HEK293 (cell line): ENCODE data around the gene PICALM.
A peak's percentile ranks its signal among the peaks of the same experiment; 100 is the strongest.

Experiments used
- CTCF ChIA-PET: fragments of 350-600 bp; formaldehyde crosslinking; extraction: SDS; loops from one replicate; lab custom pipeline; 2021; ENCODE audit warnings: antibody characterized with exemption; lab: Yijun Ruan, JAX
- POLR2A ChIA-PET: fragments of 300-600 bp; formaldehyde crosslinking; extraction: SDS; loops from one replicate; lab custom pipeline; 2020; ENCODE audit warnings: antibody characterized with exemption, inconsistent platforms; lab: Yijun Ruan, JAX
- H3K27ac ChIP-seq: fragments of 200-500 bp; sonication (Bioruptor generic); 2 replicates; pipeline ENCODE4 v1.5.1; 2014; ENCODE audit warnings: low read depth, low read length, control low read depth, inconsistent platforms; ENCODE audit errors: extremely low read depth
- H3K36me3 ChIP-seq, 2 experiments: fragments of 200-500 bp in 1 of 2; sonication (Bioruptor generic) in 1 of 2; 1 replicate in 1 of 2; 2 replicates in 1 of 2; pipeline ENCODE4 v1.5.1; 2014 to 2017; ENCODE audit warnings: inconsistent platforms in 2 of 2, low read length in 2 of 2; ENCODE audit not compliant: control insufficient read depth in 2 of 2, insufficient read depth in 1 of 2
- H3K4me1 ChIP-seq: fragments of 200-500 bp; sonication (Bioruptor generic); 2 replicates; pipeline ENCODE4 v1.5.1; 2014; ENCODE audit warnings: mild to moderate bottlenecking, low read length, inconsistent platforms; ENCODE audit not compliant: control insufficient read depth, insufficient read depth
- H3K4me3 ChIP-seq: 2 replicates; pipeline ENCODE4 v1.5.1; 2011; ENCODE audit warnings: low read depth, mild to moderate bottlenecking, control low read depth, low read length, moderate library complexity
- H3K9me3 ChIP-seq: fragments of 200-500 bp; sonication (Bioruptor generic); 2 replicates; pipeline ENCODE4 v1.5.1; 2014; ENCODE audit warnings: low read depth, low read length, inconsistent platforms; ENCODE audit not compliant: control insufficient read depth, insufficient read depth
- BCL11B ChIP-seq: fragments of 450-650 bp; formaldehyde crosslinking; IDR thresholded peaks from 2 replicates; pipeline ENCODE4 v1.5.1; 2016; ENCODE audit warnings: low read depth, missing biosample characterization, missing genetic modification characterization
- GLIS1 ChIP-seq: fragments of 450-650 bp; formaldehyde crosslinking; IDR thresholded peaks from 2 replicates; pipeline ENCODE4 v1.5.1; 2016; ENCODE audit warnings: missing biosample characterization, missing genetic modification characterization
- KLF16 ChIP-seq: fragments of 450-650 bp; formaldehyde crosslinking; IDR thresholded peaks from 2 replicates; pipeline ENCODE4 v1.5.1; 2017; ENCODE audit warnings: missing biosample characterization, missing genetic modification characterization
- SP2 ChIP-seq: fragments of 450-650 bp; formaldehyde crosslinking; IDR thresholded peaks from 2 replicates; pipeline ENCODE4 v1.5.1; 2016; ENCODE audit warnings: missing biosample characterization, missing genetic modification characterization
- TCF7L2 ChIP-seq: IDR thresholded peaks from 2 replicates; pipeline ENCODE4 v1.6.1; 2011; ENCODE audit warnings: low read depth, mild to moderate bottlenecking, inconsistent platforms, low read length, moderate library complexity, borderline replicate concordance
- ZBTB1 ChIP-seq: fragments of 450-650 bp; formaldehyde crosslinking; IDR thresholded peaks from 2 replicates; pipeline ENCODE4 v1.5.1; 2016; ENCODE audit warnings: missing biosample characterization, missing genetic modification characterization
- ZNF114 ChIP-seq: fragments of 450-650 bp; formaldehyde crosslinking; IDR thresholded peaks from 2 replicates; pipeline ENCODE4 v1.5.0; 2017; ENCODE audit warnings: missing biosample characterization, missing genetic modification characterization
- ZNF132 ChIP-seq: fragments of 450-650 bp; formaldehyde crosslinking; IDR thresholded peaks from 2 replicates; pipeline ENCODE4 v1.5.1; 2017; ENCODE audit warnings: missing biosample characterization, missing genetic modification characterization, borderline replicate concordance
- ZNF146 ChIP-seq: fragments of 450-650 bp; formaldehyde crosslinking; IDR thresholded peaks from 2 replicates; pipeline ENCODE4 v1.5.1; 2016; ENCODE audit warnings: missing biosample characterization, missing genetic modification characterization
- ZNF155 ChIP-seq: fragments of 450-650 bp; formaldehyde crosslinking; IDR thresholded peaks from 2 replicates; pipeline ENCODE4 v1.5.1; 2016; ENCODE audit warnings: missing biosample characterization, missing genetic modification characterization
- ZNF211 ChIP-seq: fragments of 450-650 bp; formaldehyde crosslinking; IDR thresholded peaks from 2 replicates; pipeline ENCODE4 v1.5.1; 2016; ENCODE audit warnings: low read depth, missing biosample characterization, missing genetic modification characterization
- ZNF214 ChIP-seq: fragments of 450-650 bp; formaldehyde crosslinking; IDR thresholded peaks from 2 replicates; pipeline ENCODE4 v1.5.1; 2017; ENCODE audit warnings: missing biosample characterization, mild to moderate bottlenecking, missing genetic modification characterization, borderline replicate concordance
- ZNF24 ChIP-seq: fragments of 450-650 bp; formaldehyde crosslinking; IDR thresholded peaks from 2 replicates; pipeline ENCODE4 v1.5.1; 2016; ENCODE audit warnings: missing biosample characterization, missing genetic modification characterization
- ZNF366 ChIP-seq: fragments of 450-650 bp; formaldehyde crosslinking; conservative IDR thresholded peaks from 2 replicates; pipeline ENCODE4 v1.5.1; 2016; ENCODE audit warnings: missing biosample characterization, missing genetic modification characterization
- ZNF561 ChIP-seq: fragments of 450-650 bp; IDR thresholded peaks from 2 replicates; pipeline ENCODE4 v1.5.1; 2018; ENCODE audit warnings: missing biosample characterization, missing genetic modification characterization, borderline replicate concordance
- ZNF596 ChIP-seq: fragments of 450-650 bp; IDR thresholded peaks from 2 replicates; pipeline ENCODE4 v1.5.0; 2018; ENCODE audit warnings: missing biosample characterization, mild to moderate bottlenecking, missing genetic modification characterization, moderate library complexity
- ZNF629 ChIP-seq: fragments of 450-650 bp; formaldehyde crosslinking; IDR thresholded peaks from 2 replicates; pipeline ENCODE4 v1.5.1; 2017; ENCODE audit warnings: missing biosample characterization, missing genetic modification characterization
- ZNF670 ChIP-seq: fragments of 450-650 bp; formaldehyde crosslinking; IDR thresholded peaks from 2 replicates; pipeline ENCODE4 v1.5.1; 2016; ENCODE audit warnings: missing biosample characterization, missing genetic modification characterization, low read depth
- ZNF777 ChIP-seq: fragments of 450-650 bp; formaldehyde crosslinking; IDR thresholded peaks from 2 replicates; pipeline ENCODE4 v1.5.1; 2017; ENCODE audit warnings: missing biosample characterization, missing genetic modification characterization, borderline replicate concordance
- ZSCAN4 ChIP-seq: fragments of 450-650 bp; formaldehyde crosslinking; IDR thresholded peaks from 2 replicates; pipeline ENCODE4 v1.5.1; 2017; ENCODE audit warnings: missing biosample characterization, missing genetic modification characterization
- ZSCAN5A ChIP-seq: fragments of 450-650 bp; formaldehyde crosslinking; IDR thresholded peaks from 2 replicates; pipeline ENCODE4 v1.5.1; 2016; ENCODE audit warnings: missing biosample characterization, missing genetic modification characterization
- TF ChIP-seq, protein P1 (sequence below): fragments of 450-650 bp; formaldehyde crosslinking; IDR thresholded peaks from 2 replicates; pipeline ENCODE4 v1.5.1; 2016; ENCODE audit warnings: missing biosample characterization, missing genetic modification characterization
- TF ChIP-seq, protein P2 (sequence below): fragments of 450-650 bp; formaldehyde crosslinking; IDR thresholded peaks from 2 replicates; pipeline ENCODE4 v1.5.1; 2017; ENCODE audit warnings: missing biosample characterization, missing genetic modification characterization
- TF ChIP-seq, protein P3 (sequence below): fragments of 450-650 bp; formaldehyde crosslinking; IDR thresholded peaks from 2 replicates; pipeline ENCODE4 v1.5.1; 2017; ENCODE audit warnings: missing biosample characterization, missing genetic modification characterization
- TF ChIP-seq, protein P4 (sequence below): fragments of 450-650 bp; formaldehyde crosslinking; IDR thresholded peaks from 2 replicates; pipeline ENCODE4 v1.5.1; 2016; ENCODE audit warnings: missing biosample characterization, missing genetic modification characterization
- TF ChIP-seq, protein P5 (sequence below): fragments of 450-650 bp; formaldehyde crosslinking; IDR thresholded peaks from 2 replicates; pipeline ENCODE4 v1.5.1; 2016; ENCODE audit warnings: missing biosample characterization, missing genetic modification characterization

The PICALM gene

GRCh38 chr11:85961930-85962363 lies 106.9 kb downstream of the PICALM start:
- ChIA-PET POLR2A (no interaction called here), CTCF (interaction anchor here (1.0 to 1.1 kb wide), 2 partner anchors 16 to 257 kb away, joined by 3 to 4 read pairs; no protein-coding TSS in a partner anchor)
- Histone ChIP-seq H3K4me3 (no peak overlapping the region), H3K9me3 (no peaks in the 10 kb centered on the region), H3K27ac (no peak overlapping the region), H3K36me3 (peaks cover 0 to 23% of the 10 kb centered on the region in 2 experiments; a peak in 1 of 3 replicates), H3K4me1 (peaks cover 2% of the 10 kb centered on the region; the same call in 1 of the 2 replicates)
- TF ChIP-seq ZNF596 (tag by site-specific recombination) (no peak), ZNF214 (no peak), ZNF366 (tag by site-specific recombination) (0 out of 2 replicates have a peak, but pooled peaks have one; percentile 13), ZNF114 (tag by site-specific recombination) (no peak), ZNF24 (no peak), ZNF777 (tag by site-specific recombination) (no peak), ZNF155 (tag by site-specific recombination) (no peak), KLF16 (tag by site-specific recombination) (no peak), ZNF629 (tag by site-specific recombination) (no peak), ZNF146 (tag by site-specific recombination) (no peak), GLIS1 (no peak), ZSCAN4 (tag by site-specific recombination) (no peak), ZBTB1 (tag by site-specific recombination) (no peak), ZNF132 (no peak), ZSCAN5A (tag by site-specific recombination) (no peak), BCL11B (tag by site-specific recombination) (no peak), TCF7L2 (no peak), ZNF211 (tag by site-specific recombination) (no peak), ZNF670 (tag by site-specific recombination) (no peak), ZNF561 (no peak), SP2 (tag by site-specific recombination) (no peak)
- TF ChIP-seq, protein P1, sequence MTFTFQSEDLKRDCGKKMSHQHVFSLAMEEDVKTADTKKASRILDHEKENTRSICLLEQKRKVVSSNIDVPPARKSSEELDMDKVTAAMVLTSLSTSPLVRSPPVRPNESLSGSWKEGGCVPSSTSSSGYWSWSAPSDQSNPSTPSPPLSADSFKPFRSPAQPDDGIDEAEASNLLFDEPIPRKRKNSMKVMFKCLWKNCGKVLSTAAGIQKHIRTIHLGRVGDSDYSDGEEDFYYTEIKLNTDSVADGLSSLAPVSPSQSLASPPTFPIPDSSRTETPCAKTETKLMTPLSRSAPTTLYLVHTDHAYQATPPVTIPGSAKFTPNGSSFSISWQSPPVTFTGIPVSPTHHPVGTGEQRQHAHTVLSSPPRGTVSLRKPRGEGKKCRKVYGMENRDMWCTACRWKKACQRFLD (tag by site-specific recombination) = no peak
- TF ChIP-seq, protein P2, sequence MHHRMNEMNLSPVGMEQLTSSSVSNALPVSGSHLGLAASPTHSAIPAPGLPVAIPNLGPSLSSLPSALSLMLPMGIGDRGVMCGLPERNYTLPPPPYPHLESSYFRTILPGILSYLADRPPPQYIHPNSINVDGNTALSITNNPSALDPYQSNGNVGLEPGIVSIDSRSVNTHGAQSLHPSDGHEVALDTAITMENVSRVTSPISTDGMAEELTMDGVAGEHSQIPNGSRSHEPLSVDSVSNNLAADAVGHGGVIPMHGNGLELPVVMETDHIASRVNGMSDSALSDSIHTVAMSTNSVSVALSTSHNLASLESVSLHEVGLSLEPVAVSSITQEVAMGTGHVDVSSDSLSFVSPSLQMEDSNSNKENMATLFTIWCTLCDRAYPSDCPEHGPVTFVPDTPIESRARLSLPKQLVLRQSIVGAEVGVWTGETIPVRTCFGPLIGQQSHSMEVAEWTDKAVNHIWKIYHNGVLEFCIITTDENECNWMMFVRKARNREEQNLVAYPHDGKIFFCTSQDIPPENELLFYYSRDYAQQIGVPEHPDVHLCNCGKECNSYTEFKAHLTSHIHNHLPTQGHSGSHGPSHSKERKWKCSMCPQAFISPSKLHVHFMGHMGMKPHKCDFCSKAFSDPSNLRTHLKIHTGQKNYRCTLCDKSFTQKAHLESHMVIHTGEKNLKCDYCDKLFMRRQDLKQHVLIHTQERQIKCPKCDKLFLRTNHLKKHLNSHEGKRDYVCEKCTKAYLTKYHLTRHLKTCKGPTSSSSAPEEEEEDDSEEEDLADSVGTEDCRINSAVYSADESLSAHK (tag by site-specific recombination) = no peak
- TF ChIP-seq, protein P3, sequence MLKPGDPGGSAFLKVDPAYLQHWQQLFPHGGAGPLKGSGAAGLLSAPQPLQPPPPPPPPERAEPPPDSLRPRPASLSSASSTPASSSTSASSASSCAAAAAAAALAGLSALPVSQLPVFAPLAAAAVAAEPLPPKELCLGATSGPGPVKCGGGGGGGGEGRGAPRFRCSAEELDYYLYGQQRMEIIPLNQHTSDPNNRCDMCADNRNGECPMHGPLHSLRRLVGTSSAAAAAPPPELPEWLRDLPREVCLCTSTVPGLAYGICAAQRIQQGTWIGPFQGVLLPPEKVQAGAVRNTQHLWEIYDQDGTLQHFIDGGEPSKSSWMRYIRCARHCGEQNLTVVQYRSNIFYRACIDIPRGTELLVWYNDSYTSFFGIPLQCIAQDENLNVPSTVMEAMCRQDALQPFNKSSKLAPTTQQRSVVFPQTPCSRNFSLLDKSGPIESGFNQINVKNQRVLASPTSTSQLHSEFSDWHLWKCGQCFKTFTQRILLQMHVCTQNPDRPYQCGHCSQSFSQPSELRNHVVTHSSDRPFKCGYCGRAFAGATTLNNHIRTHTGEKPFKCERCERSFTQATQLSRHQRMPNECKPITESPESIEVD (tag by site-specific recombination) = peak; percentile 78
- TF ChIP-seq, protein P4, sequence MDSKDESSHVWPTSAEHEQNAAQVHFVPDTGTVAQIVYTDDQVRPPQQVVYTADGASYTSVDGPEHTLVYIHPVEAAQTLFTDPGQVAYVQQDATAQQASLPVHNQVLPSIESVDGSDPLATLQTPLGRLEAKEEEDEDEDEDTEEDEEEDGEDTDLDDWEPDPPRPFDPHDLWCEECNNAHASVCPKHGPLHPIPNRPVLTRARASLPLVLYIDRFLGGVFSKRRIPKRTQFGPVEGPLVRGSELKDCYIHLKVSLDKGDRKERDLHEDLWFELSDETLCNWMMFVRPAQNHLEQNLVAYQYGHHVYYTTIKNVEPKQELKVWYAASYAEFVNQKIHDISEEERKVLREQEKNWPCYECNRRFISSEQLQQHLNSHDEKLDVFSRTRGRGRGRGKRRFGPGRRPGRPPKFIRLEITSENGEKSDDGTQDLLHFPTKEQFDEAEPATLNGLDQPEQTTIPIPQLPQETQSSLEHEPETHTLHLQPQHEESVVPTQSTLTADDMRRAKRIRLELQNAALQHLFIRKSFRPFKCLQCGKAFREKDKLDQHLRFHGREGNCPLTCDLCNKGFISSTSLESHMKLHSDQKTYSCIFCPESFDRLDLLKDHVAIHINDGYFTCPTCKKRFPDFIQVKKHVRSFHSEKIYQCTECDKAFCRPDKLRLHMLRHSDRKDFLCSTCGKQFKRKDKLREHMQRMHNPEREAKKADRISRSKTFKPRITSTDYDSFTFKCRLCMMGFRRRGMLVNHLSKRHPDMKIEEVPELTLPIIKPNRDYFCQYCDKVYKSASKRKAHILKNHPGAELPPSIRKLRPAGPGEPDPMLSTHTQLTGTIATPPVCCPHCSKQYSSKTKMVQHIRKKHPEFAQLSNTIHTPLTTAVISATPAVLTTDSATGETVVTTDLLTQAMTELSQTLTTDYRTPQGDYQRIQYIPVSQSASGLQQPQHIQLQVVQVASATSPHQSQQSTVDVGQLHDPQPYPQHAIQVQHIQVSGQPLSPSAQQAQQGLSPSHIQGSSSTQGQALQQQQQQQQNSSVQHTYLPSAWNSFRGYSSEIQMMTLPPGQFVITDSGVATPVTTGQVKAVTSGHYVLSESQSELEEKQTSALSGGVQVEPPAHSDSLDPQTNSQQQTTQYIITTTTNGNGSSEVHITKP = peak; percentile 50
- TF ChIP-seq, protein P5, sequence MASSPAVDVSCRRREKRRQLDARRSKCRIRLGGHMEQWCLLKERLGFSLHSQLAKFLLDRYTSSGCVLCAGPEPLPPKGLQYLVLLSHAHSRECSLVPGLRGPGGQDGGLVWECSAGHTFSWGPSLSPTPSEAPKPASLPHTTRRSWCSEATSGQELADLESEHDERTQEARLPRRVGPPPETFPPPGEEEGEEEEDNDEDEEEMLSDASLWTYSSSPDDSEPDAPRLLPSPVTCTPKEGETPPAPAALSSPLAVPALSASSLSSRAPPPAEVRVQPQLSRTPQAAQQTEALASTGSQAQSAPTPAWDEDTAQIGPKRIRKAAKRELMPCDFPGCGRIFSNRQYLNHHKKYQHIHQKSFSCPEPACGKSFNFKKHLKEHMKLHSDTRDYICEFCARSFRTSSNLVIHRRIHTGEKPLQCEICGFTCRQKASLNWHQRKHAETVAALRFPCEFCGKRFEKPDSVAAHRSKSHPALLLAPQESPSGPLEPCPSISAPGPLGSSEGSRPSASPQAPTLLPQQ (tag by site-specific recombination) = no peak
